KG1 (cell line): ENCODE results near the gene GTF2E1.
"Not testable (repeated sequence)": the region's sequence is repeated elsewhere in the genome, so short reads cannot be mapped to it uniquely, and the experiment has no call there.

Source experiments
- DNase-seq: peaks from one replicate; lab custom pipeline; 2025; lab: John Stamatoyannopoulos, UW

Gene GTF2E1

DNA sequence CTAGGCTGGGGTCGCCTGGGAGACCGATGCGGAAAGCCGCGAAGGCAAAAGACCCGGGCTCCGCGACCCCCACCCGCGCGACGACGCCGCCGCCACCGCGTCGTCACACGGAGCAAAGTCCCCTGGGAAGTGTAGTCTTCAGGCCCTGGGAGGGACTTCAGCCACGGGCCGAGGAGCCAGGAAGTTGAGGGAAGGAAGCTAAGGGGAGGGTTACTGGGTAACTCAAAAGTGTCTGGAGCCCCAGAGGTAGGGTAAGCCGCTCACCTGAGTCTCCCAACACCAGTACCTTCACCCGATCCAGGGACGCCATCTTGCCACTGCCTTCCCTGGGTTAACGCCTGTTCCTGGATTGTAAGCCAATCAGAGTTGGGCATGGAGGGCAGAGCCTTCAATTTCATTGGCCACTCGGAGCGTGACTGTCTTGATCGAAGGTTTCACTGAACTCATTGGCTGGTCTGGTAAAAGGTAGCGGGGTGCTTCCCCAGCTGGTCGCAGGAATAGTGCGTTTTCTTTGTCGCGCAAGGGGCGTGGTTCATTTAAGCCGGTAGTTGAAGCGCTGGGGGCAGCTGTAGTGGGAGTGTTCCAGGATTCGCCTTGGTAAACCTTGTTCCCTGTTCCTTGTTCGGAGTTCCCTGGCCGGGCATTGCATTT lies at the start of gene GTF2E1, which contains the start of gene RABL3:
TSS of gene GTF2E1 (plus strand) at position 547 of the 651 bp plus-strand sequence. CDS start 7,809 bp downstream, outside the sequence.
TSS of gene RABL3 (minus strand) at position 319 of the 651 bp plus-strand sequence. CDS start at position 310, 9 bp downstream.
- DNase-seq: peak; percentile 92

DNA sequence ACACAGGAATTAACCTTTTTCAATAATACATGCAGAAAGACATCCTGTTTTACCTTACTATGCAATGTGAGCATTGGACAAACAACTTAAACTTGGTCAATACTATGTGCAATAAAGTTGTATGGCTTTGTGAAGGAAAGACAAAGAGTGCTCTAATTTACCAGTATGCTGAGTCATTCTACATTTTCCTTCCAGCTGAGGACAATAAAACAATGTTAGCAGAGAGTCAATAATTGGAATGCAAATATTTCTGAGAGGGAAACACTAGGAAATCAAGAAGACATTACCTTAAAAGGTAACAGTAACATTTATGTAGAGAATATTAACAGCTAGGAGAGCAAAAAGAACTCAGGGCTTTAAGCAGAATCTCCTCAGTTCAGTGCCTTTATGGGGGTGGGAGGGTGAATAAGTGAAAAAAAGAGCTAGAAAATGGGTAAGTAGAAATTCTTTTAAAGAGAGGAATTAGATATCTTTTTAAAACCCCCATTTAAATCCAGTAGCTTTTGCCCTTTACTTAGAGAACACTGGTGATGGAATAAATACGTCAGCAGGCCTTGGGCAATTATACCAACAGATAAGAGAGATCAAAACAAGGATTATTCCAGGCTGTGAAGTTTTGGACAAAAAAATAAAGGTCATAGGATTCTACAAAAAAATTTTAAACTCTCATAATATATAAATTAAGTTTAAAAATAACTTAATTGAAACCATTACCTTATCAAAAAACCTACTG lies 48.9 kb upstream of the GTF2E1 start:
- no peak for DNase-seq

DNA sequence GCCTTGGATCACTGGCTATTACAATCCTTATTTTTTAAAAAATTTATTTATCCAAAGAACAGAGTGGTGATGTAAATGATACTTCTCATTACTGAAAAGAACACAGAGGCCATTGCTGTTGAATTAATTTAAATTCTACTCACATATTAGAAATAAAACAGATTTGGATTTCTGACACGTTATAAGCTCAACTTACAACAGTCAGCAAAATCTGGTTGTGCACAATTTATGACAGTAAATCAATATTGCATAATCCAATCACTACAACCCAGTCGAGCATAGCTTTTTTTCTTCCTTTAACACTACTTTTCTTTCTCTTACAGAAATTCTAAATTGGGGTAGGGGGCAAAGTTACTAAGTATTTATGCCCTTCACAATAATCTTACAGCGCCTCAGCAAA lies 43.2 kb upstream of the GTF2E1 start:
- DNase-seq: no peak

DNA sequence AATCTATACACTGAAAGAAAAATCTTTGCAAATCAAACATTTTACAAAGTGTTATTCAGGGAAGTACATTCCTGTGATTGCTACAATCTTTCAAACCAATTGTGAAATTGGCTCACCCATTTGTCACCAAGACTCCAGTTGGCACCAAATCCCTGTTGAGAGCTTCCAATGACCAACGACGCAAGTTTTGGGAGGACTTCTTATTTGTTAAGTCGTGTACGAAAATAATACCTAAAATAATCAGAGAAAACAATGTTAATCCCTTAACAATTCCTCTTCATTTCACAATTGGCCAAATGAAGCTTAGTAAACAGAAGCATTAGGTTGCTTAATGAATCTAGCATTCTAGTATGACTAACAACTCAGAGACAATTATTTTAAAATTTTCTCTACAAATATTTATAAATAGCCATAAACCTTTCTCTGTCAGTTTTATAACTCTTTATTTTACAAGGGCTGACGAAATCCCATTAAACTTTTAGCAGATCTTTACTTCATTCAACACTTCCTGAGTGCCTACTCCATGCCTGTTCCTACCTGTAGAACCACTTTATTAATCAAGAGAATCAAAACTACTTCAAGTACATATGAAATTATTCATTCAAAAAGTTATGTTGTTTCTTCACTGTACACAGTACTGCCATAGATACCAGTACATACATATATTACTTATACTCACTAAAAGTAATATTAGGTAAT lies 36.5 kb upstream of the GTF2E1 start:
- no peak for DNase-seq

DNA sequence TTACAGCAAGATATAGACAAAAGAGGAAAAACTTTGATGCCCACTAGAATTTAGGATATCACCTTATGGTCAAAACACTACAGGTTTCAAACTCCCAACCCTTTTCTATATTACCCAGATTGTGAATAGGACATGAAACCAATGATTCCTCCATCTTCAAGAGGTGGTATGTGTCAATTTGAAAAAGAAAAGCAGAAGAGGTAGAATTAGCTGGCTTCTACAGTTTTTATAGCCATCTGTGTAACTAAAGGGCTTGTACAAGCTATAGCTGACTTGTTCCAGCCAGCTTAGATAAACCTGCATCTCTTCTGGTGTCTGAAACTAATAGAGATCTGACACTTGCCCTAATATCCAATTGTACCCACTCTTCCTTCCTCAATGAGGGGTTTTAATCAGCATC lies 35.6 kb upstream of the GTF2E1 start:
- DNase-seq: no peak

DNA sequence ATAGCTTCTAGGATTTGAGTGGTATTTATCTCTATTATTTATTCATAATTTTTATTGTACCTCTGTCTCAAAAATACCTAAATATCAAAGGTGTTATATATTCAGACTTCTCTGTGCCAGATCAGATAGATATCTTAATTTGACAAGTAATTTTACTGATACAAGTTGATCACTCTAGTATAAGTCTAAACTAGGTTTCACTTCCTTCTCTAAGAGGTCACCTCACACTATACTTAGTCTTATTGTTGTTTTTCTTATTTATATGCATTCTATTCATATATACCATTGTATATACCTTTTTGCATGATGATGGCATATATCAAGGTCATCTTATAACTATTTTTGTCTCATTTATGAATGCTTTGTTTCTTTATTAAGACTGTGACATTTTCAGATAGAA lies 34.1 kb upstream of the GTF2E1 start:
- DNase-seq: no peak

DNA sequence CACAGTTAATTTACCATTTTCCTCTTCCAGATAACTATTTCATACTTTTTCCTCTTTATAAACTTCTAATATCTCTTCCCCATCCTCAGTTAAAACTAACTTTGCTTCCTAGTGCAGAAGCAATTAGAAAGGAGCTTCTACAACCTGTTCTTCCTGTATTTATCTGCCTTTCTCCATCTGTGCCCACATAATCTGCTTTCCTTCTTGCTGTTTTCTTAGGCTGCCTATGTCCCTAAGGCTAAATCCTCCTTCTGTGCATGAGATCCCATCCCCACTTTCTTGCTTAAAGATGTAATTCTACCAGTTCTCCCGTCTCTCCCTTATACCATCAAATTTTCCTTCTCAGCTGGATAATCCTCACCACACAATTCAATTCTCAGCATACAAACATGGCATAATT lies 32.2 kb upstream of the GTF2E1 start:
- no peak for DNase-seq

DNA sequence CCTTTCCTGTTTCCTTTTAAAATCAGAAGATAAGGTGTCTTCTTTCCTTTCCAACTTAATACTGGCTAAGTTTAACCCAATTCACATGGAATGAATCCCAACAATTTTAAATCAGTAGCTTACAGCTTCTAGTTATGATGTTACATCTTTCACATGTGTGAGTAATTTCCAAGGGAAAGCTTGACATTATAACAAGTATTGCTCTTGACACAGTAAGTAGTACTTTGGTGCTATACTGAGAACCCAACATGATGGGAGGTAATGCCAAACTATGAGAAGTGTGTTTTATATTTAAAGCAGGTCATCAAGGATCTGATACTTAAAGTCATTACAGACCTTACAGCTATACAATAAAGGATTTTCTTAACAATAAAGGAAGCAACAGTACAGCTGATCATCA lies 29.3 kb upstream of the GTF2E1 start:
- DNase-seq: no peak

DNA sequence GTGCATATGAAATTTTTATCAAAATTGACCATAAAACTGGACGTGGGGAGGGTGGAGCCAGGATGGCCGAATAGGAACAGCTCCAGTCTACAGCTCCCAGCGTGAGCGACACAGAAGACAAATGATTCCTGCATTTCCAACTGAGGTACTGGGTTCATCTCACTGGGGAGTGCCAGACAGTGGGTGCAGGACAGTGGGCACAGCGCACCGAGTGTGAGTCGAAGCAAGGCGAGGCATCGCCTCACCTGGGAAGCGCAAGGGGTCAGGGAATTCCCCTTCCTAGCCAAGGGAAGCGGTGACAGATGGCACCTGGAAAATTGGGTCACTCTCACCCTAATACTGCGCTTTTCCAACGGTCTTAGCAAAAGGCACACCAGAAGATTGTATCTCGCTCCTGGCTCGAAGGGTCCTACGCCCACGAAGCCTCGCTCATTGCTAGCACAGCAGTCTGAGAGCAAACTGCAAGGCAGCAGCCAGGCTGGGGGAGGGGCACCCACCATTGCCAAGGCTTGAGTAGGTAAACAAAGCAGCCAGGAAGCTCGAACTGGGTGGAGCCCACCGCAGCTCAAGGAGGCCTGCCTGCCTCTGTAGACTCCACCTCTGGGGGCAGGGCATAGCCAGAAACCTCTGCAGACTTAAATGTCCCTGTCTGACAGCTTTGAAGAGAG lies 23.2 kb upstream of the GTF2E1 start:
- not testable (repeated sequence) for DNase-seq

DNA sequence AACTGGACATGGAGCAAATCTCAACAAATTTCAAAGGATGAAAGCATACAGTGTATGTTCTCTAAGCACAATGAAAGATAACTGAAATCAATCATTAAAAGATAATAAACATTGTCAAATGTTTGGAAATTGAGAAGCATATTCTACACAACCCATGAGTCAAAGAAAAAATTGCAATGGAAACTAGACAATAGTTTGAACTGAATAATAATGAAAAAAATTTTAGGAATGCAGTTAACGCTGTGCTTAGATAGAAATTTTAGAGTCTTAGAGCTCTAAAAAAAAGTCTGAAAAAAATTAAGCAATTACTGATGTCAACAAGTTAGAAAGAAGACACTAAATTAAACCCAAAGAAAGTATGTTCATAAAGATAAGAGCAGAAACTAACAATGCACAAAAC lies 15.8 kb upstream of the GTF2E1 start:
- no peak for DNase-seq

DNA sequence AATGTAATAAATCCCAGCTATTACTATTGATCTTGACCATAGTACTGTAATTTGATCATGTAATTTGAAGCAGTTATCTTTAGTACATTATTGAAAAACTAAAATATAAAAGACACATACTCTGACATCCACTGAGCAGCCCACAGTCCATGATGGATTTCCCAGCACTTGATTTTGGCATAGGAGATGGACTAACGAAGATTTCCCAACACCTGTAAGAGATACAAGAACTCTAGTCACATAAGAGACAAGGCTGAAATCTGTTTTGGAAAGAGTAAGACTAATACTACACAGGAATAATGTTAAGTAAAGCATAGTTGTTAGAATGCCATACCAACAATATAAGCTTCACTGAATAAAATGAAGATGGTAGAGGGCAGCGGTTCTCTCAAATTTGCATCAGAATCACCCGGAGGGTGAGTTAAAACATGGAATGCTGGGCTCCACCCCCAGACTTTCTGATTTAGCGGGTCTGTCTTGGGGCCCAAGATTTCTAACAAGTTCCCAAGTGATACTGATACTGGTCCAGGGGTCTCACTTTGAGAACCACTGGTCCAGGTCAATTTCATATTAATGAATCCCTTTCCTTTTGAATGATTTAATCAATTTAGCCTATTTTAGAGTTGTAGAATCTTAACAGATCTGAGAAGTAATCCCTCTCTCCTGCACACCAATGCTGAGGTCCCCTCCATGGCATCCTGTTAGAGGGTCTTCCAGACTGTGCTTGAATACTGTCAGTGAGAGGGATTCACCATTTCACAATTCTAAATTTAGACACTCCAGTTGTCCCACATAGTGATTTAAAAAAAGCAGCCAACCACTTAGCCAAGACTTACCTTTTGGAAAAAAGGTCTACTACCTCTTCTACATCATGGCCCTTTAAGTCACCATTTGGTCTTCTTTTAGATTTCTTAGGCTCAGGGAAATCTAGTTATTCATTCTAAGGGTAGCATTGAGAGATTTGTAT lies 11.7 kb upstream of the GTF2E1 start:
- DNase-seq: no peak

DNA sequence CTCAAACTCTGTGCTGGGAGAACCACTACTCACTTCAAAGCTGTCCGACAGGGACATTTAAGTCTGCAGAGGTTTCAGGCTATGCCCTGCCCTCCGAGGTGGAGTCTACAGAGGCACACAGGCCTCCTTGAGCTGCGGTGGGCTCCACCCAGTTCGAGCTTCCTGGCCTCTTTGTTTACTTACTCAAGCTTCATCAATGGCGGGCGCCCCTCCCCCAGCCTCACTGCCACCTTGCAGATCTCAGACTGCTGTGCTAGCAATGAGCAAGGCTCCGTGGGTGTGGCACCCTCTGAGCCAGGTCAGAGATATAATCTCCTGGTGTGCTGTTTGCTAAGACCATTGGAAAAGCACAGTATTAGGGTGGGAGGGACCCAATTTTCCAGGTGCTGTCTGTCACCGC lies 4.5 kb upstream of the GTF2E1 start:
- DNase-seq: not testable (repeated sequence)

DNA sequence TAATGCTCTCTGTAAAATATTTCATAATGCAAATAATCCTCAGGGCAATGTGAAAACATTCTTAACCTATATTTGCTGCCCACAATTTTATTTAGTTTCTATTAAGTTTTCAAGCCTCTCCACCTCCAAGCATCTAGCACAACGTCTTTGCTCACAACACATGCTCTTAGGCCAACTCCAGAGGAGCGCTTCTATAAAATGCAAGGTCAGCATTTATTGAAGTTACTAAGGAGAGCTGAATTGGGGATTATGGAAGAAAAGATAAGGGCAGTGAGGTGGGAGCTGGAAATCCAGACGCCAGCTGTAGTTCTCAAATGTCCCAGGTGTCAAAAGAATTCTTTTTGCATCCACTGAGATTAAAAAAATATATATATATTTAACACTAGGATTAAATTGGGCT lies 1.2 kb upstream of the GTF2E1 start:
- no peak for DNase-seq

DNA sequence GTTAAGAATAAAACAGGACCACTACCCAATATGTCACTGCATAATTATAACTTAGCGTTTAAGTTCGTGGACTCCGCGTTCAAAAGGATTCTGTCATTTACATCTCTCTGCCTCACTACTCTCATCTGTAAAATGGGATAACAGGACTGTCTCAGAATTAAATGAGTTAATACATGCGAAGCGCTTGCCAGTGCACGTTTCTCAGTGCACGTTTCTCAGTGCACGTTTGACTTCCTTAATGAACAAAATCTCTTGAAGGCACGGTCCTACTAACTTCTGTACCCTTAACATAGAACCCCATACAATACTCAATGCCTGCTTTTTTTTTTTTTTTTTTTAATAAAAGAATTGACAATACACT lies 727 bp upstream of the GTF2E1 start:
- peak; percentile 81 for DNase-seq

DNA sequence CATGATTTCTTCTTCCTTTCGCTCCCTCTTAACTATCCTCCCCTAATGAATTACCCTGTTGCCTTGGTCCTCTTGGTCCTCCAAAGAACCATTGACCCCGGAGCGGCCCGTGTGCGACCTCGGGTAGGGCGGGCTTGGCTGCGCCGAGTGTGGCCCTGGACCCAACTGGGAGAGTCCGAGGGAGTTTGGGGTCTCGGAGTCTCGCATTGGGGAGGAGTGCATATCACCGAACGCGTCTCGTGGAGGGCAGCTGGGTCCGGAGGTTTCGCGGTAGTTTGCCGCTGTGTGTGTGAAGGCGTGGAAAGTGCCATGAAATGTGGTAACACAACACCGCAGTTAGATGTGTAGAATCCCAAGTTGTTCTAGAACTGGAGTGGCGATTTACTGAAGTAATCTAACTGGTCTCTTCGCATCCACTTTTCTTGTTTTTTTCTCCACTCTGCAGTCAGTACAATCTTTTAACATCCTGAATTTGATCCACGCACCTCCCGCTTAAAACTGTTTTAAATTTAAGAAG lies 363 bp downstream of the GTF2E1 start:
- no peak for DNase-seq

DNA sequence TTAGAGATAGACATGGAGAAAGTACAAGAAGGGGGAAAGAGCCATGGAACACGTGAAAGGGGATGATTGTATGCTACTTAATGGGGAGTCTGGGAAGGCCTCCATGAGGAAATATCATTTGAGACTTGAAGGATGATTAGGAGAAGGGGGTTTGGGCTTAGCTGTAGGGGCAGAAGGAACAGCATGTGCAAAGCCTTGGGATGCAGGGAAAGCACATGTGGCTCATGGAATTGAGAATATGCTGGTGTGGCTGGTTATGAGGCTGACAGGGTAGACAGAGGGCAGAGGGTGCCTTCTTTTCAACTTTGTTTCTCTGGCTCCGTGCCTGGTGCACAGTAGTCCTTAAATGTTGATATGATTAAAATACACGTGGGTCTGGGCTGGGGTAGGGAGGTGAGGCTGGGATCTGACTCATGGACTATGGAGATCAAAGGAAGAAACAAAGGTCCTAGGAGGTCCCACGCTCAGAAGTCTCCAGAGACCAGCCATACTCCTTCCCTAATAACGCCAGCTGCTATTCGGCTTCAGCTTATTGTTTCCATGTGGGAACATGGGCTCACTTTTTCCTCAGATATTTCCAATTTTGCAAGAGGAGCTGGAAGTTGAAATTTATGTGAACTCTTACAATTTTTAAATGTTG lies 1.1 kb downstream of the GTF2E1 start:
- no peak for DNase-seq

DNA sequence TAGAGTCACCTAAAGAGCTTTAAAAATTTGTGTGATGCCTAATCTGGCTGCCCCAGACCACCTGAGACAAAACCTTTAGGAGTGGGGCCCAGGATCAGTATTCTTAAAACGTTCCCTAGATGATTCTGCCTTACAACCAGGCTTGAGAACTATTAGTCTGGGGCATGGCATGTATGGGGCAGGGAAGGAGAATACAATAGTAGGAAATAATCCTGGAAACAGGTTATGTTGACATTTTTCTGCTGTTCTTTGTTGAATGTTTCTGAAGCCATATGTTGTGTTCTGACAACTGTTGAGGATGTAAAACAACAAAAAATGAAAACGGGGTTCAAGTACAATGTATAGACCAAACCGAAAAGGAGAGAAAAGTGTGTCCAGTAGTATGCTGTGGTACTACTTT lies 2.9 kb downstream of the GTF2E1 start:
- DNase-seq: no peak

DNA sequence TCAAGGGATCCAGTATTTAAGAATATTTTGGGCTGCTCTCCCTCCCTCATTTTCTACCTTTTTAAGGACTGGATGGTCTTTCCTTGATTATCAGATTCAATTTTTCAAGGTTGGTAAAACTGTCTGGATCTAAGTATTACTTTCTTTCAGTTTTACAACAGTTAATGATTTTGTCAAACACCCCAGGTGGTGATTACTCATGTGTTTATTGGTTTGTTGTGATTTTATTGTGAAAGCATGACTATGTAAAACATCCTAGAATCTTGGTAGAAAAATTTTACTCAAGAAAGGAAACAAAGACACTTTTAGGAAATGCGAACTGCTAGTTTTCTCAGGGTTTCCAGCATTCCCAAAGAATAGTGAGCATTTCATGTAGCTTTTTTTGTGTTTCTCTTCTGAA lies 7.3 kb downstream of the GTF2E1 start:
- no peak for DNase-seq

DNA sequence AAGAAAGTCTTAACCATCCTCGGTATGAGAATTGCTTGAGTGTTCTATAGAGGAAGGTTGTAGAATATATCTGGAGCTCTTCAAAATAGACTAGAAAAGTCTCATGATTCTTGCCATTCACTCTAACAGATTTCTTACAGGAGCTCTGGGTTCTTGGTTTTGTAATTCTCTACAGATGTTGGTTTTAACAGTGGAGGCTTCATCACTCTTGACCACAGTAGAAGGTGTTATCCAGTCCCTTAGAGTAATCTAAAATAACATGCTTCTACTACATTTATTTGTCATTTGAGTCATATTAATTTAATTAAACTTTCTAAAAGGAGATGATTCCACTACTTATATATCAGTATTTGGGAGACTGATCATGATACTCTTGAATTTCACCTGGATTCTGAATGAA lies 9.7 kb downstream of the GTF2E1 start:
- no peak for DNase-seq

DNA sequence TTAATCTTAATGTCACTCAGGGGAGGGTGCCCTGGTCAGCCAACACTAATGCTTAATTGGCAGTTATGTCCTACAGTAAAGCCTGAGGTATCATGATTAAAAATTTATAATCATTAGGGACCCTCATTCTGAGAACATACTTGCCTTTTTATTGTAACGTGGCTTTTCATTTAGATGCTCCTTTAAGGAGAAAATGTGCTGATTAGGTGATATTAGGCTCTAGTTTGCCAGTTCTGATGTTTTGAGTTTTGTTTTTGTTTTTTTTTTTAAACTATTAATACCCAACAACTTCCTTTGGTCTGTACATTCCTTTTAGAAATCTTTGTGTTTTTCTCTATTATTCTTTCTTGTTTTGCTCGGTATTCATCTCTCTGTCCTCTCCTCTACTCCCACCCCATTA lies 10.3 kb downstream of the GTF2E1 start:
- no peak for DNase-seq

DNA sequence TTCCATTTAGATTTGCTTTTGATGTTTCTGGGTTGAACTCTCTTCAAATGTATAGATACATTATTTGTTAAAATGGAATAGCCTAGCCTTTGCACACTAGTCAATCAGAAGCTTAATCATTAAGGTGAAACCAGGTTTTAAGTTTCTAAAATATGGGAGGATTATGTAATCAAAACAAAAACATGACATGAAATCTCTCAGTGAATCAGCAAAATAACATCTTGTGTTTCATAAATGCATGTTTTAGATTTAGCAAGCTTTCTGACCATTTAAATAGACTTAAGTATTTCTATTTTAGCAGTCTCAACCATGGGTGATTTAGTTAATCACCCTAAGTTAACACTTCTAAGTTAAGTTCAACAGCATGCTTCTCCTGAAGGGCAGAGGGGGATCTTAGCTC lies 11.3 kb downstream of the GTF2E1 start:
- DNase-seq: no peak
